HepG2 (cell line): ENCODE data around the gene DENND2D. TPM values are rescaled to one million over a fixed set of nuclear protein-coding genes. Genes with fewer than 3 reads are reported as not detected.

Experiments used
- ATAC-seq: fragments of 200-7000 bp; cut with Tn5 transposase; 3 replicates; pipeline ENCODE4 v1.9.1; 2020; ENCODE audit warnings: mild to moderate bottlenecking, moderate library complexity
- BruUV-seq: library from RNA; stranded (reverse); fragments of 400-500 nt; replicated peaks from 2 replicates; lab custom pipeline; 2021; lab: Mats Ljungman, UMichigan
- CTCF ChIA-PET: fragments of 300-600 bp; formaldehyde crosslinking; extraction: SDS; loops from one replicate; lab custom pipeline; 2021; ENCODE audit warnings: low total read pairs, inconsistent platforms, low intra/inter-chr PET ratio; lab: Yijun Ruan, JAX
- POLR2A ChIA-PET: fragments of 350-600 bp; sonication (Branson Sonifier 250); formaldehyde crosslinking; loops from one replicate; lab custom pipeline; 2020; ENCODE audit warnings: antibody characterized with exemption, inconsistent platforms; lab: Yijun Ruan, JAX
- DNase-seq: peaks from one replicate; pipeline ENCODE4 v3.0.0-alpha.2; 2015; ENCODE audit warnings: low spot score
- FAIRE-seq: peaks from 3 replicates; lab custom pipeline; 2011; peaks lifted over from hg19 to GRCh38; lab: Jason Lieb, UNC
- H2AFZ ChIP-seq: one replicate; pipeline ENCODE4 v1.6.1; 2011; ENCODE audit warnings: low read length, inconsistent platforms
- H3K27ac ChIP-seq: fragments of 300-600 bp; 3 replicates; pipeline ENCODE4 v1.8.0; 2011; ENCODE audit warnings: mixed run types, mild to moderate bottlenecking, mixed read lengths, low read length, inconsistent platforms; ENCODE audit not compliant: insufficient read depth; ENCODE audit errors: extremely low read length
- H3K27me3 ChIP-seq, 2 experiments: fragments of 200-600 bp in 1 of 2; 2 replicates in 1 of 2; 3 replicates in 1 of 2; pipeline versions ENCODE4 v1.6.0 to v1.8.0; 2011; ENCODE audit warnings: low read length in 2 of 2, mild to moderate bottlenecking in 2 of 2, moderate library complexity in 2 of 2, inconsistent platforms in 1 of 2; ENCODE audit not compliant: insufficient read depth in 2 of 2, control insufficient read depth in 1 of 2
- H3K36me3 ChIP-seq, 2 experiments: fragments of 200-600 bp in 1 of 2; replicated peaks in 1 of 2; 2 replicates in 1 of 2; 3 replicates in 1 of 2; pipeline versions ENCODE4 v1.5.1 to v1.8.0; 2011; ENCODE audit warnings: low read length in 2 of 2, inconsistent platforms in 1 of 2; ENCODE audit not compliant: insufficient read depth in 2 of 2, control insufficient read depth in 1 of 2
- H3K4me1 ChIP-seq: 2 replicates; pipeline ENCODE4 v1.5.1; 2012; ENCODE audit warnings: low read length, inconsistent platforms; ENCODE audit not compliant: insufficient read depth
- H3K4me2 ChIP-seq: 2 replicates; pipeline ENCODE4 v1.6.0; 2011; ENCODE audit warnings: low read depth, low read length, inconsistent platforms
- H3K4me3 ChIP-seq, 3 experiments: fragments of 200-600 bp in 1 of 3; sonication (generic), shearing (Covaris generic) in 1 of 3; replicated peaks in 1 of 3; 2 replicates each; pipeline ENCODE4 v1.5.1; 2011 to 2016; ENCODE audit warnings: low read length in 3 of 3, inconsistent platforms in 2 of 3, low read depth in 2 of 3, mild to moderate bottlenecking in 2 of 3, control low read depth in 1 of 3, mixed read lengths in 1 of 3; ENCODE audit not compliant: insufficient read depth in 1 of 3
- H3K79me2 ChIP-seq: one replicate; pipeline ENCODE4 v1.6.1; 2011; ENCODE audit warnings: low read length, inconsistent platforms; ENCODE audit not compliant: insufficient read depth
- H3K9ac ChIP-seq: 2 replicates; pipeline ENCODE4 v1.6.0; 2011; ENCODE audit warnings: mild to moderate bottlenecking, low read depth, low read length, inconsistent platforms; ENCODE audit not compliant: insufficient read depth
- H3K9me3 ChIP-seq: 2 replicates; pipeline ENCODE4 v1.5.1; 2012; ENCODE audit warnings: mild to moderate bottlenecking, low read length
- H4K20me1 ChIP-seq: 2 replicates; pipeline ENCODE4 v1.6.0; 2011; ENCODE audit warnings: inconsistent platforms, mild to moderate bottlenecking, low read length, moderate library complexity; ENCODE audit not compliant: insufficient read depth
- ARID2 ChIP-seq: sonication (generic); formaldehyde crosslinking; IDR thresholded peaks from 2 replicates; pipeline ENCODE4 v1.8.1; 2022; ENCODE audit warnings: mild to moderate bottlenecking, missing genetic modification reagents, borderline replicate concordance
- ARNT ChIP-seq: fragments of 450-650 bp; IDR thresholded peaks from 2 replicates; pipeline ENCODE4 v1.6.1; 2017
- ASH2L ChIP-seq: fragments of 300-600, 200-600 bp; sonication (generic); IDR thresholded peaks from 2 replicates; pipeline ENCODE4 v1.7.0; 2017; ENCODE audit warnings: low read depth, mild to moderate bottlenecking, moderate library complexity, mixed read lengths, low read length; ENCODE audit not compliant: insufficient read length
- DNMT3B ChIP-seq: conservative IDR thresholded peaks from 2 replicates; pipeline ENCODE4 v1.6.1; 2016; ENCODE audit warnings: missing biosample characterization, control low read depth
- ELF3 ChIP-seq: IDR thresholded peaks from 2 replicates; pipeline ENCODE4 v1.6.1; 2016; ENCODE audit warnings: missing genetic modification reagents, missing compliant biosample characterization
- KAT8 ChIP-seq: IDR thresholded peaks from 2 replicates; pipeline ENCODE4 v1.6.1; 2016; ENCODE audit warnings: missing genetic modification reagents, missing compliant biosample characterization
- SOX6 ChIP-seq, 2 experiments: fragments of 450-650 bp in 1 of 2; sonication (generic) in 1 of 2; formaldehyde crosslinking in 1 of 2; IDR thresholded peaks; 2 replicates each; pipeline versions ENCODE4 v1.4.0 to v1.6.1; 2017 to 2020; ENCODE audit warnings: antibody characterized with exemption in 1 of 2, mild to moderate bottlenecking in 1 of 2, missing genetic modification reagents in 1 of 2
- TARDBP ChIP-seq: sonication (generic); formaldehyde crosslinking; IDR thresholded peaks from 2 replicates; pipeline ENCODE4 v1.8.0; 2022; ENCODE audit warnings: mild to moderate bottlenecking, missing genetic modification reagents
- WGBS: methylation state at CpG from one replicate; pipeline ENCODE4 v1.1.6; 2017; ENCODE audit warnings: low lambda C conversion rate; 5-methylcytosine and 5-hydroxymethylcytosine counted together
- in situ Hi-C: cut with HindIII; loops from 2 replicates; pipeline ENCODE4 v1.10.0; 2017; ENCODE audit warnings: low pct_unique_long_range_greater_than_20kb; ENCODE audit not compliant: extremely low pct_ligation_motif_present
- intact Hi-C: fragments of 100-400 bp; cut with micrococcal nuclease; formaldehyde crosslinking; loops from one replicate; pipeline ENCODE4 v1.10.0; 2022; ENCODE audit not compliant: unreplicated experiment
- polyA plus RNA-seq, 8 experiments: library from polyadenylated mRNA; depleted of rRNA in 3 of 8; stranded (reverse) in 7 of 8; unstranded in 1 of 8; fragments of >200 nt; fragmentation: Illumina TruSeq in 4 of 8; extraction: Trizol in 4 of 8; gene quantifications; 2 replicates each; pipeline versions ENCODE4 v1.2.1 to v1.2.3, GENCODE V29; 2011 to 2016; ENCODE audit warnings: low read depth in 4 of 8, missing spikeins in 1 of 8, mixed read lengths in 1 of 8; ENCODE audit not compliant: insufficient read depth in 1 of 8
- total RNA-seq, 5 experiments: library from RNA; depleted of rRNA; stranded (reverse); fragments of >200 nt; fragmentation: Illumina TruSeq; extraction: Trizol; gene quantifications; 2 replicates each; pipeline ENCODE4 v1.2.3, GENCODE V29; 2016; ENCODE audit warnings: low read depth in 1 of 5
- TF ChIP-seq, protein P1 (sequence below): sonication (generic); formaldehyde crosslinking; IDR thresholded peaks from 2 replicates; pipeline ENCODE4 v1.9.0; 2021; ENCODE audit warnings: missing genetic modification reagents, borderline replicate concordance

Gene DENND2D
- total and polyA plus RNA-seq, 2 of the 13 experiments (the other 11 are each of a cell fraction or from before 2014, with no cell fraction given), result 0.04 TPM; not detected in 1

DNA sequence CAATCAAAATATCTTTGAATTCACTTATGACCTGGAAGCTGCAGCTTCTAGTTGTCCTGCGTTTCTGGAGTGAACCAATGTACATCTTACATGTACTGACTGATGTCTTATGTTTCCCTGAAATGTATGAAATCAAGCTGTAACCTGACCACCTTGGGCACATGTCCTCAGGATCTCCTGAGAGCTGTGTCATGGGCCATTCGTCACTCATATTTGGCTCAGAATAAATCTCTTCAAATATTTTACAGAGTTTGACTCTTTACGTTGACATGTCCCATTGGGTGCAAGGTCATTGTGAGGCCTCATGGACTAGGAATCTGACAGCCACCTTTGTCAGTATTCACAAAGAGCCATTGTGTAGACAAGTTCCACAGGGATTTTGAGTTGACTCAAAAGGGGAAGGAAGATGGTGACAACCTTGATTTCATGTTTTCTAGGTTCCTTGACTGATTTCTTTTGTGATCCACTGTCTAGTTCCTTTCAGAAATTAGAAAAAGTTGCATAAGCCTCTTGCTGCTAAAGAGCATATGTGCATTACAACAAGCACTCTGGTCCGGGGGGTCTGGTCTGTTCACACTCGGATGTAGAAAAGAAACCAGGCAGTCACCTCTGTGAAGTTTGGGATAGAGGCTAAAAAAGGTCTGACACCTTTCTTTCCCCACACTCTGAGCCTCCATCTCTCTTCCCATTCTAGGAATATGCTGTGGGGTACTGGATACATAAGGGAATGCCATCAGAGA lies 37.8 kb upstream of the DENND2D start (continued):
- TF ChIP-seq, protein P1, sequence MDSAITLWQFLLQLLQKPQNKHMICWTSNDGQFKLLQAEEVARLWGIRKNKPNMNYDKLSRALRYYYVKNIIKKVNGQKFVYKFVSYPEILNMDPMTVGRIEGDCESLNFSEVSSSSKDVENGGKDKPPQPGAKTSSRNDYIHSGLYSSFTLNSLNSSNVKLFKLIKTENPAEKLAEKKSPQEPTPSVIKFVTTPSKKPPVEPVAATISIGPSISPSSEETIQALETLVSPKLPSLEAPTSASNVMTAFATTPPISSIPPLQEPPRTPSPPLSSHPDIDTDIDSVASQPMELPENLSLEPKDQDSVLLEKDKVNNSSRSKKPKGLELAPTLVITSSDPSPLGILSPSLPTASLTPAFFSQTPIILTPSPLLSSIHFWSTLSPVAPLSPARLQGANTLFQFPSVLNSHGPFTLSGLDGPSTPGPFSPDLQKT, result no peak
- TF ChIP-seq ASH2L (peak; percentile 70), SOX6 (IDR thresholded peaks at IDR 0.05) (no peak), SOX6 (CRISPR knock-in tag; IDR thresholded peaks at IDR 0.05) (peak; percentile 94), ARID2 (CRISPR knock-in tag) (peak; percentile 22; the same call in 1 of the 2 replicates), DNMT3B (CRISPR knock-in tag) (0 out of 2 replicates have a peak, but pooled peaks have one; percentile 43), KAT8 (CRISPR knock-in tag) (peak; percentile 26; the same call in 1 of the 2 replicates), TARDBP (CRISPR knock-in tag) (peak; percentile 34)

DNA sequence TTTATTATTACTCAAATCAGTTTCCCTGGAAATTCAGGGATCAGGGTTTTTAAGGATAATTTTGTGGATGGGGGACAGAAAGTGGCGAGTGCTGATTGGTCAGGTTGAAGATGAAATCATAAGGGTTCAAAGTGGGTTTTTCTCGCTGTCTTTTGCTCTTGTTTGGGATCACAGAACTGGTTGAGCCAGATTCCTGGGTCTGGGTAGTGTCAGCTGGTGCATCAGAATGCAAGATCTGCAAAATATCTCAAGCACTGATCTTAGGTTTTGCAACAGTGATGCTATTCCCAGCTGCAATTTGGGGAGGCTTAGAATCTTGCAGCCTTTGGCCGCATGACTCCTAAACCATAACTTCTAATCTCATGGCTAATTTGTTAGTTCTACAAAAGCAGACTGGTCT lies 36.4 kb upstream of the DENND2D start:
- intact Hi-C loops (no loop called here), in situ Hi-C loops (no loop called here)
- no peak overlapping the region for H3K4me2 ChIP-seq
- H3K36me3 ChIP-seq, result no peaks in the 10 kb centered on the region
- H4K20me1 ChIP-seq, result no peaks in the 10 kb centered on the region
- no peaks in the 10 kb centered on the region for H3K79me2 ChIP-seq
- peaks cover 71% of the 10 kb centered on the region for H3K4me1 ChIP-seq
- CTCF ChIA-PET, result no interaction called here
- H3K27me3 ChIP-seq, result no peaks in the 10 kb centered on the region
- no TSS peak for BruUV-seq
- no peak overlapping the region for H3K9ac ChIP-seq
- no peak overlapping the region for H2AFZ ChIP-seq
- POLR2A ChIA-PET, result interaction anchor here (1.5 kb wide), 1 partner anchor 9 kb away, joined by 5 read pairs; the partner anchor contains the start of gene CHI3L2
- no peak overlapping the region for H3K27ac ChIP-seq
- ATAC-seq (no peak), FAIRE-seq (no peak), DNase-seq (no peak)
- H3K9me3 ChIP-seq, result no peaks in the 10 kb centered on the region
- no peak overlapping the region for H3K4me3 ChIP-seq
- 96% methylated on average over 3 of the region's 3 CpGs for WGBS
- TF ChIP-seq ELF3 (CRISPR knock-in tag), result 0 out of 2 replicates have a peak, but pooled peaks have one; percentile 5
- TF ChIP-seq ARNT, result no peak
